PC-3 (cell line): ENCODE data around the gene ZACN.

Experiments used
- CTCF ChIP-seq: fragments of 300-600 bp; sonication (generic); conservative IDR thresholded peaks from 2 replicates; pipeline ENCODE4 v1.5.1; 2017; ENCODE audit warnings: antibody characterized with exemption, low read depth, mild to moderate bottlenecking, low read length
- EZH2 ChIP-seq: fragments of 300-600 bp; sonication (generic); IDR thresholded peaks from one replicate; pipeline ENCODE4 v1.6.1; 2017; ENCODE audit warnings: antibody characterized with exemption, mild to moderate bottlenecking, low read length; ENCODE audit not compliant: unreplicated experiment
- EZH2phosphoT487 ChIP-seq: fragments of 300-600 bp; sonication (generic); IDR thresholded peaks from 2 replicates; pipeline ENCODE4 v1.6.1; 2018; ENCODE audit warnings: mild to moderate bottlenecking, antibody characterized with exemption, low read length, borderline replicate concordance

DNA sequence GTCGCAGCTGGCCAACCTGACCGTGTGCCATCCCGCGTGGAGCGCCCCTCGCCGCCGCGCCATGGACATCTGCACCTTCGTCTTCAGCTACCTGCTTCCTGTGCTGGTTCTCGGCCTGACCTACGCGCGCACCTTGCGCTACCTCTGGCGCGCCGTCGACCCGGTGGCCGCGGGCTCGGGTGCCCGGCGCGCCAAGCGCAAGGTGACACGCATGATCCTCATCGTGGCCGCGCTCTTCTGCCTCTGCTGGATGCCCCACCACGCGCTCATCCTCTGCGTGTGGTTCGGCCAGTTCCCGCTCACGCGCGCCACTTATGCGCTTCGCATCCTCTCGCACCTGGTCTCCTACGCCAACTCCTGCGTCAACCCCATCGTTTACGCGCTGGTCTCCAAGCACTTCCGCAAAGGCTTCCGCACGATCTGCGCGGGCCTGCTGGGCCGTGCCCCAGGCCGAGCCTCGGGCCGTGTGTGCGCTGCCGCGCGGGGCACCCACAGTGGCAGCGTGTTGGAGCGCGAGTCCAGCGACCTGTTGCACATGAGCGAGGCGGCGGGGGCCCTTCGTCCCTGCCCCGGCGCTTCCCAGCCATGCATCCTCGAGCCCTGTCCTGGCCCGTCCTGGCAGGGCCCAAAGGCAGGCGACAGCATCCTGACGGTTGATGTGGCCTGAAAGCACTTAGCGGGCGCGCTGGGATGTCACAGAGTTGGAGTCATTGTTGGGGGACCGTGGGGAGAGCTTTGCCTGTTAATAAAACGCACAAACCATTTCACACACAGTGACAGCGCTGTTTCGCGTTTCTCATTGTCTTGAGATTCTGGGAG, 2.0 kb upstream of the ZACN start:
- TF ChIP-seq CTCF (no peak), EZH2phosphoT487 (no peak; the same call in 1 of the 2 replicates), EZH2 (no peak)
